IMR-90 (cell line): ENCODE measurements around the gene RALGPS1. TPM values are rescaled to one million over a fixed set of nuclear protein-coding genes. Genes with fewer than 3 reads are reported as not detected.

Source experiments
- ATAC-seq: fragments of 200-7000 bp; cut with Tn5 transposase; 2 replicates; pipeline ENCODE4 v1.9.1; 2020; ENCODE audit warnings: low read depth, mild to moderate bottlenecking, moderate library complexity
- BruUV-seq: library from RNA; stranded (reverse); fragments of 400-500 nt; replicated peaks from 2 replicates; lab custom pipeline; 2021; lab: Mats Ljungman, UMichigan
- CTCF ChIA-PET: fragments of 300-600 bp; formaldehyde crosslinking; extraction: SDS; loops from one replicate; lab custom pipeline; 2021; ENCODE audit warnings: antibody characterized with exemption; lab: Yijun Ruan, JAX
- POLR2A ChIA-PET: fragments of 300-600 bp; sonication (Branson Sonifier 250); formaldehyde crosslinking; loops from one replicate; lab custom pipeline; 2022; ENCODE audit warnings: antibody characterized with exemption; ENCODE audit not compliant: unreplicated experiment; lab: Charles Lee
- DNase-seq: peaks from one replicate; pipeline ENCODE4 v3.0.0; 2013
- H2AFZ ChIP-seq: replicated peaks from 2 replicates; pipeline ENCODE3; 2013; ENCODE audit warnings: low read length, mild to moderate bottlenecking; ENCODE audit not compliant: poor library complexity
- H2AK5ac ChIP-seq: 2 replicates; pipeline ENCODE4 v1.6.1; 2013; ENCODE audit warnings: low read depth, low read length, inconsistent platforms
- H2AK9ac ChIP-seq: replicated peaks from 2 replicates; pipeline ENCODE3; 2013; ENCODE audit warnings: mild to moderate bottlenecking, low read depth, low read length, moderate library complexity; ENCODE audit not compliant: poor library complexity
- H2BK120ac ChIP-seq: 2 replicates; pipeline ENCODE4 v1.6.1; 2013; ENCODE audit warnings: low read depth, low read length, inconsistent platforms
- H2BK15ac ChIP-seq: 3 replicates; pipeline ENCODE4 v1.6.1; 2013; ENCODE audit warnings: low read depth, low read length, inconsistent platforms
- H2BK20ac ChIP-seq: 2 replicates; pipeline ENCODE4 v1.6.1; 2013; ENCODE audit warnings: low read depth, mild to moderate bottlenecking, inconsistent platforms, low read length, moderate library complexity
- H2BK5ac ChIP-seq: 2 replicates; pipeline ENCODE4 v1.6.1; 2013; ENCODE audit warnings: mild to moderate bottlenecking, low read depth, low read length, inconsistent platforms; ENCODE audit not compliant: poor library complexity, severe bottlenecking
- H3K14ac ChIP-seq: replicated peaks from 2 replicates; pipeline ENCODE4 v1.6.1; 2013; ENCODE audit warnings: low read depth, low read length, inconsistent platforms
- H3K18ac ChIP-seq: 2 replicates; pipeline ENCODE4 v1.6.1; 2013; ENCODE audit warnings: low read depth, low read length, control low read depth
- H3K23ac ChIP-seq: 2 replicates; pipeline ENCODE4 v1.6.1; 2013; ENCODE audit warnings: low read depth, low read length, inconsistent platforms
- H3K27ac ChIP-seq: 2 replicates; pipeline ENCODE4 v1.5.1; 2013; ENCODE audit warnings: mild to moderate bottlenecking, control low read depth, low read length; ENCODE audit not compliant: insufficient read depth
- H3K27me3 ChIP-seq: 2 replicates; pipeline ENCODE4 v1.6.1; 2013; ENCODE audit warnings: low read length; ENCODE audit not compliant: control insufficient read depth, insufficient read depth
- H3K36me3 ChIP-seq: 2 replicates; pipeline ENCODE4 v1.6.1; 2013; ENCODE audit warnings: low read length, mixed read lengths; ENCODE audit not compliant: control insufficient read depth, insufficient read depth
- H3K4ac ChIP-seq: 2 replicates; pipeline ENCODE4 v1.6.1; 2013; ENCODE audit warnings: low read depth, low read length, inconsistent platforms
- H3K4me1 ChIP-seq: 2 replicates; pipeline ENCODE4 v1.6.1; 2013; ENCODE audit warnings: low read length, mixed read lengths; ENCODE audit not compliant: control insufficient read depth, insufficient read depth
- H3K4me2 ChIP-seq: 2 replicates; pipeline ENCODE4 v1.6.1; 2013; ENCODE audit warnings: low read depth, mild to moderate bottlenecking, control low read depth, low read length, moderate library complexity
- H3K4me3 ChIP-seq: 2 replicates; pipeline ENCODE4 v1.5.1; 2013; ENCODE audit warnings: low read depth, mild to moderate bottlenecking, control low read depth, low read length, moderate library complexity; ENCODE audit not compliant: insufficient read depth
- H3K56ac ChIP-seq: 2 replicates; pipeline ENCODE4 v1.6.1; 2013; ENCODE audit warnings: low read length, inconsistent platforms; ENCODE audit not compliant: insufficient read depth; ENCODE audit errors: extremely low read depth
- H3K79me1 ChIP-seq, 2 experiments: 2 replicates each; pipeline ENCODE4 v1.6.1; 2013; ENCODE audit warnings: low read length in 2 of 2, inconsistent platforms in 1 of 2, low read depth in 1 of 2
- H3K9ac ChIP-seq: 2 replicates; pipeline ENCODE4 v1.6.1; 2013; ENCODE audit warnings: low read depth, low read length, control low read depth
- H3K9me1 ChIP-seq: 2 replicates; pipeline ENCODE4 v1.6.1; 2013; ENCODE audit warnings: low read length, inconsistent platforms; ENCODE audit not compliant: insufficient read depth
- H3K9me3 ChIP-seq: 2 replicates; pipeline ENCODE4 v1.6.1; 2013; ENCODE audit warnings: low read length; ENCODE audit not compliant: control insufficient read depth, insufficient read depth
- H4K20me1 ChIP-seq: 2 replicates; pipeline ENCODE4 v1.6.1; 2013; ENCODE audit warnings: low read length, inconsistent platforms; ENCODE audit not compliant: insufficient read depth
- H4K5ac ChIP-seq: 2 replicates; pipeline ENCODE4 v1.6.1; 2013; ENCODE audit warnings: mild to moderate bottlenecking, low read depth, low read length, control low read depth
- H4K8ac ChIP-seq, 2 experiments: 2 replicates each; pipeline ENCODE4 v1.6.1; 2013; ENCODE audit warnings: low read depth in 2 of 2, low read length in 2 of 2, control low read depth in 1 of 2, inconsistent platforms in 1 of 2
- H4K91ac ChIP-seq: 2 replicates; pipeline ENCODE4 v1.6.1; 2013; ENCODE audit warnings: low read depth, low read length, inconsistent platforms; ENCODE audit not compliant: insufficient read depth
- NFE2L2 ChIP-seq: fragments of 150-350 bp; IDR thresholded peaks from 2 replicates; pipeline ENCODE4 v1.6.1; 2016; ENCODE audit warnings: low read depth, mild to moderate bottlenecking, low read length
- WGBS, 2 experiments: methylation state at CpG; one replicate each; pipeline versions ENCODE4 v1.1.5 to v1.1.7; 2013; ENCODE audit warnings: missing lambda C conversion rate in 2 of 2; ENCODE audit not compliant: insufficient read length in 1 of 2; ENCODE audit errors: extremely low coverage in 2 of 2; 5-methylcytosine and 5-hydroxymethylcytosine counted together
- dilution Hi-C: fragments of 300-500 bp; cut with HindIII; formaldehyde crosslinking; loops from one replicate; pipeline ENCODE4 v1.14.3; 2018; ENCODE audit warnings: low sequenced_read_pairs; ENCODE audit not compliant: unreplicated experiment
- in situ Hi-C: fragments of 300-500 bp; cut with MboI; formaldehyde crosslinking; loops from 3 replicates; pipeline ENCODE4 v1.14.3; 2019; ENCODE audit warnings: low sequenced_read_pairs, inconsistent platforms, mixed read lengths
- intact Hi-C: fragments of 100-400 bp; cut with micrococcal nuclease; formaldehyde crosslinking; loops from 2 replicates; pipeline ENCODE4 v1.10.0; 2022
- polyA plus RNA-seq, 3 experiments: library from polyadenylated mRNA; depleted of rRNA; stranded (reverse); fragments of >200 nt; gene quantifications; 2 replicates each; pipeline ENCODE4 v1.2.3, GENCODE V29; 2012; ENCODE audit warnings: low replicate concordance in 1 of 3
- total RNA-seq: library from RNA; depleted of rRNA; stranded (reverse); fragments of >200 nt; gene quantifications from 2 replicates; pipeline ENCODE4 v1.2.3, GENCODE V29; 2012

Gene RALGPS1
- total and polyA plus RNA-seq, 2 of the 4 experiments (the other 2 are of a cell fraction): 0.90 to 2.8 TPM

DNA sequence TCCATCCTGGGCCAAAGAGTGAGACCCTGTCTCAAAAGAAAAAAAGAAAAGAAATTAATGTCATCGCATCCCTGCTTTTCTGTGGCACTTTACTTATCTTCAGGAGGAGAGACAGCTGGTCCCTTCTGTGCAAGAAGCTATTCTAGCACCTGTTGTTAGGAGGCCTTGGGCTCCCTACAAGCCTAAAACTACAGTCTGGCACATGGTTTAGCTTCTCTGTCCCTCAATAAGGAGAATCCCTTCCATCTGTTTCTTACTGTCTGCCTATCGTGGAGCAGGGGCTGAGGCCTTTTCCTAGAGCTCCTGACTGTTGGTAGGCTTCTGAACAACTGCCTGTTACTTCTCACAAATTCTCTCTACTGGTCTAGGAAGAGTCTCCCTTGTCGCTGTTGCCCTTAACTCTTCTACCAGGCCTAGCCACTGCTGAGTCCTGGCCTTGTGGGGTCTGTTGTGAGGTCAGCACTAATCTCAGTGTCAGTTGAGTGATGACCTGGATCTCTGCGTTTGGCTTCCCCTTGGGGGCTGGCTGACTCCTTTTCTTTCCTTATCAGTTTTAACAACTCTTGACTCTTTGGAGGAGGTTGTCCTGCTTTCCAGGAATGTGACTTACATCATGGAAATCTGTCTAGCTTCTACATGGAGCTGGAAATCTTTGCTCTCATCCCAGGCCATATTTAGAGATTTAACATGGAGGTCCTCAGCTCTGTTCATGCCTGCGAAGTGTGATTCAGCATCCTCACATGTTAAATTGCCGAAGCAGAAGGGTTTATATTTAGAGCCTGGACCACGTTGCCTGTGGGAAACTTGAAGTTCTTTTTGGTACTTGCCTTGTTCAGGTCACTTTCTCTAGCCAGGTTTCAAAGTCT lies 344.3 kb downstream of the RALGPS1 start:
- H3K36me3 ChIP-seq: no peaks in the 10 kb centered on the region
- H4K8ac ChIP-seq: no peak overlapping the region
- H2BK15ac ChIP-seq: no peak overlapping the region
- no peaks in the 10 kb centered on the region for H3K9me3 ChIP-seq
- no peak overlapping the region for H4K91ac ChIP-seq
- no peak overlapping the region for H2AK5ac ChIP-seq
- H3K9ac ChIP-seq: no peak overlapping the region
- H3K18ac ChIP-seq: no peak overlapping the region
- 0 out of 2 replicates have a peak, but pooled peaks cover 2% of the 10 kb centered on the region for H3K4me1 ChIP-seq
- TF ChIP-seq NFE2L2: no peak
- intact Hi-C loops: no loop called here
- H2AFZ ChIP-seq: no peak overlapping the region
- H4K5ac ChIP-seq: no peak overlapping the region
- CTCF ChIA-PET: interaction anchor here (1.0 kb wide), 1 partner anchor 8 kb away, joined by 3 read pairs; no protein-coding TSS in a partner anchor
- H2AK9ac ChIP-seq: no peak overlapping the region
- POLR2A ChIA-PET: no interaction called here
- no peak overlapping the region for H3K14ac ChIP-seq
- no peaks in the 10 kb centered on the region for H3K79me1 ChIP-seq
- in situ Hi-C loops: no loop called here
- no peak overlapping the region for H3K56ac ChIP-seq
- no peak overlapping the region for H3K4me3 ChIP-seq
- no peak for DNase-seq
- H2BK120ac ChIP-seq: no peak overlapping the region
- no peak overlapping the region for H3K4ac ChIP-seq
- BruUV-seq: no TSS peak
- no peak overlapping the region for H3K27ac ChIP-seq
- no peak overlapping the region for H3K23ac ChIP-seq
- no peaks in the 10 kb centered on the region for H3K27me3 ChIP-seq
- no peaks in the 10 kb centered on the region for H4K20me1 ChIP-seq
- no peak overlapping the region for H2BK5ac ChIP-seq
- 93% methylated on average over 3 of the region's 7 CpGs; no CpG with 5 or more reads in 1 of the 2 experiments for WGBS, 2 experiments
- H2BK20ac ChIP-seq: no peak overlapping the region
- no peak for ATAC-seq
- no peak overlapping the region for H3K4me2 ChIP-seq
- dilution Hi-C loops: no loop called here
- no peaks in the 10 kb centered on the region for H3K9me1 ChIP-seq
